Measurements from ENCODE around the gene HMOX1.

GRCh38 chr22:35332278-35332677 is 48.6 kb upstream of the HMOX1 start:
- TF ChIP-seq EZH2 (IDR thresholded peaks at IDR 0.05; ENCODE audit: borderline replicate concordance, low read length) (no peak), CTCF (conservative IDR thresholded peaks at IDR 0.05 in 1 of 2, IDR thresholded peaks at IDR 0.05 in 1 of 2; ENCODE audit: extremely low read depth in 1 of 2, insufficient read depth in 1 of 2, low read depth in 1 of 2, low read length in 2 of 2) (no peak)
